GM19099 (cell line): Measurements from ENCODE around the gene SYNJ2.

Source experiments
- POLR2A ChIP-seq: IDR thresholded peaks from 3 replicates; pipeline ENCODE4 v1.6.1; 2011; ENCODE audit warnings: low read depth; ENCODE audit not compliant: insufficient read length; ENCODE audit errors: extremely low read depth

The SYNJ2 gene

GRCh38 chr6:157981395-157982101 is at the start of gene SYNJ2:
Gene SYNJ2 (plus strand): TSS chr6:157981863. CDS start chr6:157981962, 99 bp downstream.
- TF ChIP-seq POLR2A: no peak

GRCh38 chr6:157935786-157936185 is 45.9 kb upstream of the SYNJ2 start:
- TF ChIP-seq POLR2A: no peak

DNA sequence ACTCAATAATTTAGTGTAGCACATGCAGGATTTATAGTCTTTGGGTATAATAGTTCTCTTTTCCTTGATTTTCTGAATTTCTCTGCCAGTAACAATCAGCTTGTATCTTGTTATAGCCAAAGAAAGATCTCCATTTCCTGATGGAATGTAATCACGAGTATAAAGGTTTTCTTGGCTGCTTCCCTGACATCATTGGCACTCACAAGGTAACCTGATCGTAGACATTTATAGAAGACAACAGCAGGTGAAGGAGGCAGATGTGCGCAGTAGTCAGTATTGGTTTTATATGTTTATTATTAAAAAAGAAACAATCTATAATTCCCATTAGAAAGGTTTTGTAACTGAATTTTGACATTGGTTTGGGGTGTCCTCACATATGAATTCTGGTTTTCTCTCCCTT is 44.3 kb upstream of the SYNJ2 start:
- no peak for TF ChIP-seq POLR2A

DNA sequence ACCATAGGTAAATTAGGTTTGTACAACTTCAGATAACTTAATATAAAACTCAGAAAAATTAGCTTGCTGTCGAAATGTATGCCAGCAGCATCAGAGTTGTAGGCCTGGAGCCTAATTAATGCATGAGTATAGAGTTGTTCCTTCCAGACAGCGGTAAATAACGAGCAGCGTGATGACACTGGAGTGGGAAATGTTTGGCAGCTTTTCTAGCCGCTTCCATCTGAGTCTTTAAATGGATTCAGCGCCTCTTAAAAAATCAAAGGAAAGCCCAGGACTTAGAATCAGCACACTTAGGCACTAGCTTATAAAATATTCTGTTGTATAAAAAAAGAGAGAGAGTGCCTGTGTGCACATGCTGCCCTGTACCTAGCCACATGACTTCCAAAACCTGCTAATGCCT is 43.7 kb upstream of the SYNJ2 start:
- no peak for TF ChIP-seq POLR2A

DNA sequence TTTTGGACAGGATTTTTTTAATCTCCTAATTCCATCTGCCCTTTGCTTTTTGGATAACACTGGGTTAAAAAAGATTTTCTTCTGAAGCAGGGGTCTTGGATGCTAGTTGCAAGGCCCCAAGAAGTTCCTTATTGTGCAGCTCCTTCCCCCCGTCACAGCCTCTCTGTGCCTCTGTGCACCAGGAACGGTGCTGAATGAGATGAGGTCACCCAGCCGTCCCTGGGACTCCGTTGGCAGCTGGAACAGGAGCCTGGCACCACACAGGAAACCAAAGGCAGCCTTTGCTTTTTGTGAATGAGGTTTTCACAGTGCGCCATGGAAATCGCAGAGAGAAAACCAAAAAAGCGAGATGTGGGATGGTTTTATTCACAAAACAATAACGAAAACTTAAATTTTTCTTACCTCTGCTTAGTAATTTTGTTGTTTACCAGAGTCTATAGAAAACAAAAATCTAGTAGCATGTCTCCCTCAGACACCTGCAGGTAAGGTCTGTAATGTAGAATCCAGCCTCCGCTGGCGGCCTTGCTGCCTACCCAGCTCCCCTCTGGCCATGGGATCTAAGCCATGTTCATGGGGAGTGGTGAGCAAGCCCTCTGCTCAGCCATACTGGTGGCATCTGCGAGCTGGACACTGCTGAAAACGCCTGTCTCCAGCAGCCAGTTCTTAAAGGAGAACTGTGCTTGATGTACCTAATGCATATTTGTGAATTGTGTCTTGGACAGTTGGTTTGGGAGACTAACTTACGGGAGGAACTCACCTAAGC is 40.4 kb upstream of the SYNJ2 start:
- TF ChIP-seq POLR2A: no peak

DNA sequence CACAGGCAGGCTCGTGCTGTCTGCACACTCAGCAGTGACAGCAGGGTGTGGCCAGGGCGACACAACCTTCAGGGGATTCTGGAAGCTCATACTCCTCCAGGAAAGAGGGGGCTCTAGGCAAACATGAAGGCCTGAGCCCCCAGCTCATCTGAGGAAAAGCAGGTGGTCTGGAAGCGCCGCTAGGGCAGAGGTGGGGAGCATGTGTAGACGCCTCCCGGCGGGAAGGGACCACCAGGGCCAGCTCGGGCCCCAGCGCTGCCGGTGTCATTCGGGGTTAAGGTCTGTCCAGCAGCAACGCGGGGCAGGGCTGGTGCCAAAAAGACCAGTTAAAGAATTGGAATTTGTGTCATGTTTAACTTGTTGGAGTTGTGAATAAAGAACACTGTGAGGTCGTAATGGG is 39.3 kb upstream of the SYNJ2 start:
- TF ChIP-seq POLR2A: no peak

DNA sequence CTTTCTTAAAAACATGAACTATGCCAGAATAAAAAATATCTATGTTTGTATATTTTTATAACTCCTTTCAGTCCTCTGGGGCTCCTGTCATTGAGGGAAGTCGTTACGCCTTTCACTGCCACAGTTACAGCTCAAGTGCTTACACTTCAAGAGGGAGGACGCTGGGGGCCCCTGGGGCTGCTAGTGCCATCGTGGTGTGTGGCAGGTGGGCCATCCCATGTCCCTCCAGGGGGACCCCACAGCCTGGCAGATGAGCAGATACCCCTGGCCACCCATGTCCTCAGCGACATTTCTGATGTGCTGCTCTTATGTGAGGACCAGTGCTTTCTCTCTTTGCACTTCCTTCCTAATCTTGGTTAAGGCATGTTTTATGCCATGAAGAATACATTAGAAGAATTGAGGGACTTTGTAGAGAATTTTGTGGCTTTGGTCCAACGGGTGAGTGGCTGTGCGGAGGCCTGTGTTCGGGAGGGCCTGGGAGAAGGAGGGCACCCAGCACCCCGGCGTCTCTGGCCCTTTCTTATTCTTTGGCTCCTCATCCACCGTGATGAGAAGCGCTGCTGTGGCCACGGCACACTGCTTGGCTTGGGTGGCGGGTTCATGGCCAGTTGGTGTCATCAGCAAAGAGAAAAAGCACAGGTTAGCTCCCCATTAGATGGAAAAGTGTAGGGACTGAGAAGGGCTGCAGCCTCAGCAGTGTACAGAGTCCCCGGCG is 38.3 kb upstream of the SYNJ2 start:
- TF ChIP-seq POLR2A: no peak

GRCh38 chr6:157943964-157944283 is 37.7 kb upstream of the SYNJ2 start:
- no peak for TF ChIP-seq POLR2A

GRCh38 chr6:157944983-157945931 is 36.4 kb upstream of the SYNJ2 start:
- TF ChIP-seq POLR2A: no peak

- TF ChIP-seq POLR2A: no peak
These were observed 35.5 kb upstream of the SYNJ2 start for GRCh38 chr6:157946053-157946617.

DNA sequence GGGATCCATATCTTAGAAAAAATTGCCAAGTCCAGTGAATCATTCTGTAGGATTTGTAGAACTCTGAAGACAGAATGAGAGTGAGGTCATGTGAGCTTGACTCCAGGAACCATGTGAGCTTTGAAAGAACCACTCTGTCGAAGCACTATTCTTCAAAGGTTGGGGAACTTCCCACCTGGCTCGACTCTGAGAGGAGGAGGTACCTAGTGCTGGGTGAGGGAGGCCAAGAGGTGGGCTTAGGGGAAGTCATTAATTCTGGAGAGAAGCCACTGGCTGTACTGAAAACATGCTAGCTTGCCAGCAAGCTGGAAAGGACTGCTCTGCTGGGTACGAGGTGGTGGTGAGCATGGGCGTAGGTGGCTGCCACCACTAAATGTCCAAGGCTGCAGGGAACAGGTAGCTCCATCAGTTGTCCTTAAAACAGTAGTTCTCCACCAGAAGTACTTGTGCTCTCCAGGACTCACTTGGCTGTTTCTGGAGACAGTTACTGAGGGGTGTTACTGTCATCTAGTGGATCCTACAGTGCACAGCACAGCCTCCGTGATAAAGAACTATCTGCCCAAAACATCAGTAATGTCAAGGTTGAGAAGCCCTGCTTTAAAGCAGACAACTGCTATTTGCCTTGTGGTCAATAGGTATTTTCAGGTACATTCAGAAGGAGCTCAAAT is 34.7 kb upstream of the SYNJ2 start:
- TF ChIP-seq POLR2A: no peak

DNA sequence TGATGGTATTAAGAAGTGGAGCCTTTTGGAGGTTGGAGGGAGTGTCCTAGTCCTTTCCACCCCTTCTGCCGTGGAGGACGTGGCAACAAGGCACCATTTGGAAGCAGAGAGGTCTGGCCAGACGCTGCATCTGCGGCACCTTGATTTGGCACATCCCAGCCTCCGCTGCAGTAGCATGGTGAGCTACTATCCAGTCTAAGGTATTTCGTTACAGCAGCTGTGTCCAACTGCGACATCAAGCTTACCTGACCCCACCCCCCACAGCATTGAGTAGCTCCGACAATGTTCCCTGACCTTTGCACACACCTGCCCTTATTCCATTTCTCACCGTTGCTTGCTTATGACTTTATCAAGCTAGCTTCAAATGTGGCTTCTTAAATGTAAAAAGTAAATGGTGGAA is 29.8 kb upstream of the SYNJ2 start:
- TF ChIP-seq POLR2A: no peak

DNA sequence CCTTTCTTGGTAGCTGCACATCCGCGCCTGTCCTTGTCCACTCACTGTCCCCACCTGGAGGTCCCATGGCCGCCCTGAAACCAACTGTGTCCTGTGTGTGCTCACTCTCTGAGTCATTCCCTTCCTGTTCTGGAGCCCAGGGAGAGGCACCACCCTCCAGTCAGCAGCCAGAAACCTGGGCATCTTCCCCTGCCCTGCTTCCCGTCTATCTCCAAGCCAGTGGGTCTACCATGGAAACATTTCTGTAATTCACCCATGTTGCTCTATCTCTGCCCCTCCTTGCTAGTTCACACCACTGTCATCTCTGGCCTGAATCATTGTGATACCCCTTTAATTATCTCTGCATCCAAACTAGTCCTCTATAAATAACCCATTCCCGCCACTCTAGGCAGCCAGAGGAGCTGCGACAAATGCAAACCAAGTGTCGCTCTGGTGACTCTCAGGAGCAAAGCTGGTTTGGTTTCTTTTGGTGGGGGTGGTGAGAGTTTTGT is 28.8 kb upstream of the SYNJ2 start:
- no peak for TF ChIP-seq POLR2A
